Hypothalamus (tissue), 51 donors: ENCODE results near the gene KCNK7.
"Not testable (repeated sequence)": the region's sequence is repeated elsewhere in the genome, so short reads cannot be mapped to it uniquely, and the experiment has no call there.

Source experiments
- DNase-seq, 51 donors: peaks; one replicate each; lab custom pipeline; 2025; lab: John Stamatoyannopoulos, UW

Gene KCNK7

GRCh38 chr11:65575568-65576231 lies 19.9 kb downstream of the KCNK7 start, which contains the start of gene EHBP1L1:
Gene EHBP1L1 (plus strand): TSS chr11:65576053. CDS start chr11:65576303, 250 bp downstream.
- peak in 5 of 51 donors; percentile 14 to 42 (median 20) for DNase-seq

- no peak for DNase-seq
Observed at GRCh38 chr11:65574811-65575567, 20.6 kb downstream of the KCNK7 start.

GRCh38 chr11:65574109-65574810 lies 21.3 kb downstream of the KCNK7 start:
- DNase-seq: peak in 48 of 51 donors; percentile 35 to 88 (median 66)

- no peak for DNase-seq
Observed at GRCh38 chr11:65573391-65574079, 22.1 kb downstream of the KCNK7 start.

- peak; percentile 21 to 92 (median 77) for DNase-seq
Observed at GRCh38 chr11:65572356-65573051, 23.1 kb downstream of the KCNK7 start, which contains the start of gene FAM89B. Gene FAM89B (plus strand): TSS chr11:65572538. CDS start chr11:65572670, 132 bp downstream.

GRCh38 chr11:65571940-65572339 lies 23.7 kb downstream of the KCNK7 start:
- no peak for DNase-seq

- DNase-seq: no peak
Observed at GRCh38 chr11:65571420-65571819, 24.2 kb downstream of the KCNK7 start.

- DNase-seq: peak; percentile 91 to 100 (median 99)
Observed at GRCh38 chr11:65569973-65570918, 25.4 kb downstream of the KCNK7 start, which contains the start of gene ZNRD2. Gene ZNRD2 (plus strand): TSS chr11:65570477. CDS start chr11:65570492, 15 bp downstream.

GRCh38 chr11:65569164-65569972 lies 26.2 kb downstream of the KCNK7 start:
- DNase-seq: peak in 1 of 51 donors; percentile 61

- DNase-seq: no peak
Observed at GRCh38 chr11:65565624-65566453, 29.8 kb downstream of the KCNK7 start.

GRCh38 chr11:65564879-65565559 lies 30.6 kb downstream of the KCNK7 start:
- not testable (repeated sequence) for DNase-seq

- DNase-seq: no peak
Observed at GRCh38 chr11:65563601-65564000, 32.0 kb downstream of the KCNK7 start.

GRCh38 chr11:65562788-65563187 lies 32.8 kb downstream of the KCNK7 start:
- DNase-seq: no peak

GRCh38 chr11:65562020-65562419 lies 33.6 kb downstream of the KCNK7 start:
- no peak for DNase-seq

- DNase-seq: peak in 17 of 51 donors; percentile 21 to 68 (median 43)
Observed at GRCh38 chr11:65560555-65561418, 34.8 kb downstream of the KCNK7 start.
